ENCODE results near the gene KIF1C. TPM values are rescaled to one million over a fixed set of nuclear protein-coding genes. Genes with fewer than 3 reads are reported as not detected.

The KIF1C gene
- total RNA-seq, 1 experiment from 2014 or later = 121 TPM

- peak; percentile 35; the same call in 1 of the 2 replicates for TF ChIP-seq RAD21 (IDR thresholded peaks at IDR 0.05; ENCODE audit: low read depth)
Measured at GRCh38 chr17:5019475-5019956, 21.8 kb downstream of the KIF1C start (continued).

DNA sequence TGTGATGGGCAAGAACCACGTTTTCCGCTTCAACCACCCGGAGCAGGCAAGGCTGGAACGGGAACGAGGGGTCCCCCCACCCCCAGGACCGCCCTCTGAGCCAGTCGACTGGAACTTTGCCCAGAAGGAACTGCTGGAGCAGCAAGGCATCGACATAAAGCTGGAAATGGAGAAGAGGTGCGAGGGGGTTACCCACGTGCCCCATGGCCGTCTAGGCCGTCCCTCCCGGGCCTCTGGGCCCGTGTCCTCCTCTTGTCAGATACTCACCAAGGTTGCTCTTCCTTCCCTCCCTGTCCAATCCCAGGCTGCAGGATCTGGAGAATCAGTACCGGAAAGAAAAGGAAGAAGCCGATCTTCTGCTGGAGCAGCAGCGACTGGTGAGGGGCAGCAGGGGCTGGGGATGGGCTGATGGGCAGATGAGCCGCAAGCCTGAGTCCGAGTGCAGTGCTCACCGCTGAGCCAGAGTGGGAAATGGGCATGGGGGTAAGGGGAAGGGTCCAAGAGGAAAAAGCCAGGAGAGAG, 22.8 kb downstream of the KIF1C start:
- CTCF ChIA-PET = no interaction called here
- TF ChIP-seq, protein P1, sequence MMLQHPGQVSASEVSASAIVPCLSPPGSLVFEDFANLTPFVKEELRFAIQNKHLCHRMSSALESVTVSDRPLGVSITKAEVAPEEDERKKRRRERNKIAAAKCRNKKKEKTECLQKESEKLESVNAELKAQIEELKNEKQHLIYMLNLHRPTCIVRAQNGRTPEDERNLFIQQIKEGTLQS (IDR thresholded peaks at IDR 0.05) = no peak
- no peak for TF ChIP-seq ZNF274 (IDR thresholded peaks at IDR 0.05; ENCODE audit: low read depth, low read length)
- TF ChIP-seq SIN3A (IDR thresholded peaks at IDR 0.05; ENCODE audit: low read depth) = no peak
- TF ChIP-seq RAD21 (IDR thresholded peaks at IDR 0.05; ENCODE audit: low read depth) = no peak
- TF ChIP-seq ELF1 (IDR thresholded peaks at IDR 0.05; ENCODE audit: borderline replicate concordance, low read depth) = no peak
- TF ChIP-seq ZFX (IDR thresholded peaks at IDR 0.05) = no peak
- TF ChIP-seq SRF (IDR thresholded peaks at IDR 0.05; ENCODE audit: low read depth) = no peak
- no peak for TF ChIP-seq CEBPB (IDR thresholded peaks at IDR 0.05; ENCODE audit: low read depth)
- no peak for TF ChIP-seq POLR2A (IDR thresholded peaks at IDR 0.05; ENCODE audit: borderline replicate concordance, extremely low read depth, insufficient read depth, insufficient read length)
- TF ChIP-seq EZH2phosphoT487 (IDR thresholded peaks at IDR 0.05; ENCODE audit: borderline replicate concordance) = no peak
- no peak for TF ChIP-seq SP1 (IDR thresholded peaks at IDR 0.05; ENCODE audit: low read depth)
- no peak for TF ChIP-seq MAX (IDR thresholded peaks at IDR 0.05)
- no peak for TF ChIP-seq TCF7L2 (IDR thresholded peaks at IDR 0.05; ENCODE audit: borderline replicate concordance, extremely low read depth, insufficient read depth, insufficient read length)
- TF ChIP-seq POLR2AphosphoS5 (IDR thresholded peaks at IDR 0.05; ENCODE audit: low read depth, low read length) = no peak
- no peak for TF ChIP-seq JUND (IDR thresholded peaks at IDR 0.05)
- TF ChIP-seq EGR1 (IDR thresholded peaks at IDR 0.05; ENCODE audit: low read depth) = no peak
- TF ChIP-seq REST (IDR thresholded peaks at IDR 0.05; ENCODE audit: low read depth) = no peak
- no peak for TF ChIP-seq EZH2 (IDR thresholded peaks at IDR 0.05)
- TF ChIP-seq, protein P2, sequence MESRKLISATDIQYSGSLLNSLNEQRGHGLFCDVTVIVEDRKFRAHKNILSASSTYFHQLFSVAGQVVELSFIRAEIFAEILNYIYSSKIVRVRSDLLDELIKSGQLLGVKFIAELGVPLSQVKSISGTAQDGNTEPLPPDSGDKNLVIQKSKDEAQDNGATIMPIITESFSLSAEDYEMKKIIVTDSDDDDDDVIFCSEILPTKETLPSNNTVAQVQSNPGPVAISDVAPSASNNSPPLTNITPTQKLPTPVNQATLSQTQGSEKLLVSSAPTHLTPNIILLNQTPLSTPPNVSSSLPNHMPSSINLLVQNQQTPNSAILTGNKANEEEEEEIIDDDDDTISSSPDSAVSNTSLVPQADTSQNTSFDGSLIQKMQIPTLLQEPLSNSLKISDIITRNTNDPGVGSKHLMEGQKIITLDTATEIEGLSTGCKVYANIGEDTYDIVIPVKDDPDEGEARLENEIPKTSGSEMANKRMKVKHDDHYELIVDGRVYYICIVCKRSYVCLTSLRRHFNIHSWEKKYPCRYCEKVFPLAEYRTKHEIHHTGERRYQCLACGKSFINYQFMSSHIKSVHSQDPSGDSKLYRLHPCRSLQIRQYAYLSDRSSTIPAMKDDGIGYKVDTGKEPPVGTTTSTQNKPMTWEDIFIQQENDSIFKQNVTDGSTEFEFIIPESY (IDR thresholded peaks at IDR 0.05; ENCODE audit: extremely low read depth, insufficient replicate concordance, low read length) = no peak
- TF ChIP-seq CBX3 (IDR thresholded peaks at IDR 0.05; ENCODE audit: low read depth) = no peak
- ATAC-seq = no peak
- Histone ChIP-seq H3K36me3 (ENCODE audit: control insufficient read depth in 1 of 2, insufficient read depth in 2 of 2, low read length in 2 of 2) (peaks cover 14 to 31% of the 10 kb centered on the region in 2 experiments), H4K20me1 (ENCODE audit: insufficient read depth) (no peaks in the 10 kb centered on the region), H3K4me3 (replicated peaks in 1 of 2; ENCODE audit: low read depth in 1 of 2, low read length in 2 of 2) (no peak overlapping the region), H3K27ac (ENCODE audit: low read depth, low read length) (no peak overlapping the region), H3K27me3 (ENCODE audit: insufficient read depth, low read length) (no peaks in the 10 kb centered on the region), H3K79me2 (ENCODE audit: insufficient read depth, low read length) (no peaks in the 10 kb centered on the region), H3K4me2 (ENCODE audit: low read length) (no peak overlapping the region), H3K9ac (ENCODE audit: low read length) (no peak overlapping the region), H2AFZ (ENCODE audit: low read depth, low read length, poor library complexity, severe bottlenecking) (no peak overlapping the region), H3K9me2 (ENCODE audit: insufficient read depth) (no peaks in the 10 kb centered on the region), H3K9me3 (ENCODE audit: control insufficient read depth in 1 of 2, insufficient read depth in 1 of 2, low read depth in 1 of 2, low read length in 2 of 2) (no peaks in the 10 kb centered on the region), H3K4me1 (ENCODE audit: control insufficient read depth in 1 of 2, insufficient read depth in 2 of 2, low read length in 2 of 2) (peaks cover 4 to 7% of the 10 kb centered on the region in 2 experiments; a peak in 1 of 4 replicates)
- intact Hi-C loops (cut with micrococcal nuclease) = no loop called here
- BruUV-seq (replicated peaks) = no TSS peak
- RAD21 ChIA-PET (ENCODE audit: low non-redundant PET in 1 of 2, low total read pairs in 2 of 2, uncharacterized antibody in 2 of 2, unreplicated experiment in 2 of 2) = no interaction called here
- POLR2A ChIA-PET = no interaction called here
- DNase-seq (ENCODE audit: low read depth, low spot score) = no peak
